ENCODE results near the gene WNT7B. TPM values are rescaled to one million over a fixed set of nuclear protein-coding genes. Genes with fewer than 3 reads are reported as not detected.
A peak's percentile ranks its signal among the peaks of the same experiment; 100 is the strongest.

WNT7B gene
- total RNA-seq, 1 experiment from 2014 or later: 0.33 TPM

GRCh38 chr22:45891021-45891421 is 85.9 kb downstream of the WNT7B start:
- Mint-ChIP-seq H3K27ac (no peak overlapping the region), H3K27me3 (ENCODE audit: low read depth) (no peaks in the 10 kb centered on the region), H3K4me3 (no peak overlapping the region), H3K4me1 (peaks cover 3% of the 10 kb centered on the region), H3K9me3 (no peaks in the 10 kb centered on the region), H3K36me3 (no peaks in the 10 kb centered on the region)
- peak; percentile 38 for DNase-seq (ENCODE audit: low spot score)
- TF ChIP-seq FOXK1 (CRISPR knock-in tag; IDR thresholded peaks at IDR 0.05) (no peak), TP53 (CRISPR knock-in tag; IDR thresholded peaks at IDR 0.05) (no peak), GRHL2 (CRISPR knock-in tag; IDR thresholded peaks at IDR 0.05; ENCODE audit: insufficient replicate concordance, severe bottlenecking) (no peak), HMGA2 (CRISPR knock-in tag; IDR thresholded peaks at IDR 0.05) (no peak), NR1H2 (CRISPR knock-in tag; IDR thresholded peaks at IDR 0.05) (no peak), MLX (CRISPR knock-in tag; IDR thresholded peaks at IDR 0.05) (no peak), SMAD3 (CRISPR knock-in tag; IDR thresholded peaks at IDR 0.05; ENCODE audit: borderline replicate concordance) (no peak), USF2 (CRISPR knock-in tag; IDR thresholded peaks at IDR 0.05) (no peak)
- TF ChIP-seq, protein P1, sequence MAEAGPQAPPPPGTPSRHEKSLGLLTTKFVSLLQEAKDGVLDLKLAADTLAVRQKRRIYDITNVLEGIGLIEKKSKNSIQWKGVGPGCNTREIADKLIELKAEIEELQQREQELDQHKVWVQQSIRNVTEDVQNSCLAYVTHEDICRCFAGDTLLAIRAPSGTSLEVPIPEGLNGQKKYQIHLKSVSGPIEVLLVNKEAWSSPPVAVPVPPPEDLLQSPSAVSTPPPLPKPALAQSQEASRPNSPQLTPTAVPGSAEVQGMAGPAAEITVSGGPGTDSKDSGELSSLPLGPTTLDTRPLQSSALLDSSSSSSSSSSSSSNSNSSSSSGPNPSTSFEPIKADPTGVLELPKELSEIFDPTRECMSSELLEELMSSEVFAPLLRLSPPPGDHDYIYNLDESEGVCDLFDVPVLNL (CRISPR knock-in tag; IDR thresholded peaks at IDR 0.05; ENCODE audit: borderline replicate concordance, low read depth): no peak
- TF ChIP-seq, protein P2, sequence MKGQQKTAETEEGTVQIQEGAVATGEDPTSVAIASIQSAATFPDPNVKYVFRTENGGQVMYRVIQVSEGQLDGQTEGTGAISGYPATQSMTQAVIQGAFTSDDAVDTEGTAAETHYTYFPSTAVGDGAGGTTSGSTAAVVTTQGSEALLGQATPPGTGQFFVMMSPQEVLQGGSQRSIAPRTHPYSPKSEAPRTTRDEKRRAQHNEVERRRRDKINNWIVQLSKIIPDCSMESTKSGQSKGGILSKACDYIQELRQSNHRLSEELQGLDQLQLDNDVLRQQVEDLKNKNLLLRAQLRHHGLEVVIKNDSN (CRISPR knock-in tag; IDR thresholded peaks at IDR 0.05): no peak
- ATAC-seq: peak; percentile 57
- ChIA-PET POLR2A (no interaction called here), CTCF (interaction anchor here (0.5 to 3.1 kb wide), 3 partner anchors 27 to 226 kb away, joined by 3 to 9 read pairs (median 4); no protein-coding TSS in a partner anchor)

DNA sequence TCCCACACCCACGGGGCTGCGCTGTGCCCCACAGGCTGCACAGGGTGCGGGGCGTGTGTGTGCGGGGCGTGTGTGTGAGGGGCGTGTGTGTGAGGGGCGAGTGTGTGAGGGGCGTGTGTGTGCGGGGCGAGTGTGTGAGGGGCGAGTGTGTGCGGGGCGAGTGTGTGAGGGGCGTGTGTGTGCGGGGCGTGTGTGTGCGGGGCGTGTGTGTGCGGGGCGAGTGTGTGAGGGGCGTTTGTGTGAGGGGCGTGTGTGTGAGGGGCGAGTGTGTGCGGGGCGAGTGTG is 86.7 kb downstream of the WNT7B start:
- Mint-ChIP-seq H3K4me3 (no peak overlapping the region), H3K9me3 (no peaks in the 10 kb centered on the region), H3K4me1 (no peaks in the 10 kb centered on the region), H3K36me3 (no peaks in the 10 kb centered on the region), H3K27ac (no peak overlapping the region), H3K27me3 (ENCODE audit: low read depth) (no peaks in the 10 kb centered on the region)
- ChIA-PET POLR2A (no interaction called here), CTCF (interaction anchor here (3.1 kb wide), 1 partner anchor 26 kb away, joined by 9 read pairs; no protein-coding TSS in a partner anchor)
- ATAC-seq (no peak), DNase-seq (ENCODE audit: low spot score) (no peak)
- no peak for TF ChIP-seq SMAD3 (CRISPR knock-in tag; IDR thresholded peaks at IDR 0.05; ENCODE audit: borderline replicate concordance)
- no peak for TF ChIP-seq ZNF138 (CRISPR knock-in tag; conservative IDR thresholded peaks at IDR 0.05)
- no peak for TF ChIP-seq MYBL2 (CRISPR knock-in tag; IDR thresholded peaks at IDR 0.05)
- no peak for TF ChIP-seq PRDM15 (CRISPR knock-in tag; IDR thresholded peaks at IDR 0.05)

DNA sequence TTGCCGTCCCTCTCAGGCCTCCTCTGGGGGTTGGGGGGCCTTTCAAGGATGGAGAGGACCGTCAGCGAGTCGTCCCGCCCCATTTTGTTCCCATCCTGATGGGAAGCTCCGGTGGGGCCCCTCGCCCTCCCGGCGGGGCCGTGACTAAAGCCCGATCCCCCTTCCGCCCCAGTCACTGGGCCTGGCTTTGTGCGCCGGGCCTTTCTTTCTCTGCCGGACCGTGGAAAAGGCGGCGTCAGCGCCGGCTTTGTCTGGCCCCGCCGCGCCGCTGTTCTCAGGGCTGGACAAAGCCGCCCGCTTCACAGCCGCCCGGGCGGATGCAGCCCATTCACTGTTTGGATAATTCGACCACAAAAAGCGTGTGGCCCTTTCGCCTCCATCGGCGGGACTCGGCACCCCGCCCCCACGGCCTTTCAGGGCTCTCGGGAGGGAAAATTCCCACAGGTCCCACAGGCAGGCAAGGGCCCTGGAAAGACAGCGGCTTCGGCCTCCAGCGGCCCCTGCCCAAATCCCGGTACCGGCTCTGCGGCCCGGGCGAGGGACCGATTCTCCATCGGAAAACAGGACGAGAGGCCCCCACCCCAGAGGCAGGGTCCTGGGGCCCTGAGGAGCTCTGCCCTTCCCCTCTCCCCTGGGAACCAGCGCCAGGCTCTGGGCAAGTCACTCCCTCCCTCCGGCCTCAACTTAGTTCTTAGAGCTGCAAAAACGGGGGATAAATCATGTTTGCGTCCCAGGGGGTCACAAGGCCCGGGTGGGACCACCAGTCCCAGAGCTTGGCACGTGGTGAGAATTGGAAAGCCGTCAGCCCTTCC is 87.2 kb downstream of the WNT7B start:
- CTCF ChIA-PET: interaction anchor here (3.1 kb wide), 1 partner anchor 26 kb away, joined by 9 read pairs; no protein-coding TSS in a partner anchor
- no peak overlapping the region for H3K27ac Mint-ChIP-seq
- H3K27me3 Mint-ChIP-seq (ENCODE audit: low read depth): no peaks in the 10 kb centered on the region
- ATAC-seq (no peak), DNase-seq (ENCODE audit: low spot score) (peak; percentile 13)
- H3K4me1 Mint-ChIP-seq: no peaks in the 10 kb centered on the region
- no peaks in the 10 kb centered on the region for H3K36me3 Mint-ChIP-seq
- H3K4me3 Mint-ChIP-seq: no peak overlapping the region
- H3K9me3 Mint-ChIP-seq: no peaks in the 10 kb centered on the region
- POLR2A ChIA-PET: no interaction called here
- TF ChIP-seq E2F5 (CRISPR knock-in tag; IDR thresholded peaks at IDR 0.05) (no peak), JUN (CRISPR knock-in tag; IDR thresholded peaks at IDR 0.05) (no peak), RORB (CRISPR knock-in tag; IDR thresholded peaks at IDR 0.05) (no peak), PRRX2 (CRISPR knock-in tag; IDR thresholded peaks at IDR 0.05) (no peak), FOXP4 (CRISPR knock-in tag; IDR thresholded peaks at IDR 0.05) (no peak), NFE2L1 (CRISPR knock-in tag; IDR thresholded peaks at IDR 0.05) (no peak)
- TF ChIP-seq, protein P3, sequence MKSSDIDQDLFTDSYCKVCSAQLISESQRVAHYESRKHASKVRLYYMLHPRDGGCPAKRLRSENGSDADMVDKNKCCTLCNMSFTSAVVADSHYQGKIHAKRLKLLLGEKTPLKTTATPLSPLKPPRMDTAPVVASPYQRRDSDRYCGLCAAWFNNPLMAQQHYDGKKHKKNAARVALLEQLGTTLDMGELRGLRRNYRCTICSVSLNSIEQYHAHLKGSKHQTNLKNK (CRISPR knock-in tag; IDR thresholded peaks at IDR 0.05): no peak
